GM12878 (cell line): ENCODE data around the gene SCTR. TPM values are rescaled to one million over a fixed set of nuclear protein-coding genes. Genes with fewer than 3 reads are reported as not detected.

Experiments
- ATAC-seq: fragments of 200-7000 bp; cut with Tn5 transposase; 3 replicates; pipeline ENCODE4 v1.9.1; 2020; ENCODE audit warnings: mild to moderate bottlenecking, moderate library complexity
- BruUV-seq: library from RNA; stranded (reverse); fragments of 400-500 nt; replicated peaks from 2 replicates; lab custom pipeline; 2021; lab: Mats Ljungman, UMichigan
- CTCF ChIA-PET: fragments of 300-600 bp; sonication (Branson Sonifier 250); formaldehyde crosslinking; extraction: SDS; loops from one replicate; lab custom pipeline; 2021; ENCODE audit warnings: inconsistent platforms; lab: Yijun Ruan, JAX
- POLR2A ChIA-PET: fragments of 350-600 bp; formaldehyde crosslinking; extraction: SDS; loops from one replicate; lab custom pipeline; 2021; ENCODE audit warnings: inconsistent platforms; lab: Charles Lee
- RAD21 ChIA-PET: fragments of 300-600 bp; sonication (Branson Sonifier 250); formaldehyde crosslinking; loops from one replicate; lab custom pipeline; 2023; ENCODE audit warnings: antibody characterized with exemption; ENCODE audit not compliant: unreplicated experiment; lab: Charles Lee
- SMC1A ChIA-PET: fragments of 300-600 bp; sonication (Branson Sonifier 250); formaldehyde crosslinking; loops from one replicate; lab custom pipeline; 2023; ENCODE audit not compliant: unreplicated experiment, uncharacterized antibody; lab: Charles Lee
- DNase-seq: peaks from one replicate; pipeline ENCODE4 v3.0.0-alpha.2; 2011; ENCODE audit warnings: low read depth, low spot score
- FAIRE-seq: peaks from 3 replicates; lab custom pipeline; 2011; peaks lifted over from hg19 to GRCh38; lab: Jason Lieb, UNC
- H2AFZ ChIP-seq: 2 replicates; pipeline ENCODE4 v1.6.0; 2011; ENCODE audit warnings: low read depth, low read length, control low read depth; ENCODE audit not compliant: control insufficient read depth
- H3K27ac ChIP-seq: 2 replicates; pipeline ENCODE4 v1.5.1; 2011; ENCODE audit warnings: control low read depth; ENCODE audit not compliant: control insufficient read depth, insufficient read depth
- H3K27me3 ChIP-seq, 2 experiments: replicated peaks in 1 of 2; 2 replicates each; pipeline versions ENCODE4 v1.6.0 to v1.6.1; 2011; ENCODE audit warnings: low read length in 1 of 2; ENCODE audit not compliant: control insufficient read depth in 2 of 2, insufficient read depth in 2 of 2
- H3K36me3 ChIP-seq, 2 experiments: 2 replicates each; pipeline ENCODE4 v1.5.1; 2011; ENCODE audit warnings: low read length in 1 of 2; ENCODE audit not compliant: control insufficient read depth in 2 of 2, insufficient read depth in 2 of 2
- H3K4me1 ChIP-seq: 2 replicates; pipeline ENCODE4 v1.6.1; 2011; ENCODE audit warnings: mild to moderate bottlenecking, low read length, moderate library complexity, mixed read lengths; ENCODE audit not compliant: control insufficient read depth, insufficient read depth
- H3K4me2 ChIP-seq: 2 replicates; pipeline ENCODE4 v1.6.0; 2011; ENCODE audit warnings: control low read depth; ENCODE audit not compliant: control insufficient read depth, insufficient read depth
- H3K4me3 ChIP-seq: fragments of 200-600 bp; sonication (generic); 2 replicates; pipeline ENCODE4 v1.5.1; 2016
- H3K79me2 ChIP-seq: 2 replicates; pipeline ENCODE4 v1.6.0; 2011; ENCODE audit warnings: low read length; ENCODE audit not compliant: control insufficient read depth, insufficient read depth
- H3K9ac ChIP-seq: 2 replicates; pipeline ENCODE4 v1.8.0; 2011; ENCODE audit warnings: low read length, control low read depth, mixed read lengths; ENCODE audit not compliant: control insufficient read depth, insufficient read depth
- H3K9me3 ChIP-seq: replicated peaks from 3 replicates; pipeline ENCODE4 v1.5.1; 2011; ENCODE audit warnings: mild to moderate bottlenecking, low read length; ENCODE audit not compliant: control insufficient read depth, insufficient read depth
- H4K20me1 ChIP-seq: 2 replicates; pipeline ENCODE4 v1.6.0; 2011; ENCODE audit not compliant: control insufficient read depth, insufficient read depth
- CBFB ChIP-seq: IDR thresholded peaks from 2 replicates; pipeline ENCODE4 v1.6.1; 2016; ENCODE audit warnings: antibody characterized with exemption, low read depth
- CREM ChIP-seq: IDR thresholded peaks from 2 replicates; pipeline ENCODE4 v1.6.1; 2014; ENCODE audit warnings: antibody characterized with exemption, low read depth
- GABPA ChIP-seq: IDR thresholded peaks from 2 replicates; pipeline ENCODE4 v1.6.1; 2014; ENCODE audit warnings: antibody characterized with exemption, low read depth, mild to moderate bottlenecking, inconsistent platforms
- IRF4 ChIP-seq: IDR thresholded peaks from 2 replicates; pipeline ENCODE4 v1.6.1; 2011; ENCODE audit warnings: low read depth, low read length
- NFXL1 ChIP-seq: fragments of 450-650 bp; IDR thresholded peaks from 2 replicates; pipeline ENCODE4 v1.6.1; 2017; ENCODE audit warnings: antibody characterized with exemption, mild to moderate bottlenecking, borderline replicate concordance
- NR2C1 ChIP-seq: fragments of 450-650 bp; IDR thresholded peaks from 2 replicates; pipeline ENCODE4 v1.6.1; 2017; ENCODE audit warnings: antibody characterized with exemption, mild to moderate bottlenecking, moderate library complexity
- PAX5 ChIP-seq: IDR thresholded peaks from 2 replicates; pipeline ENCODE4 v1.6.1; 2011; ENCODE audit warnings: low read depth, low read length, borderline replicate concordance
- RELA ChIP-seq: fragments of 450-650 bp; IDR thresholded peaks from 2 replicates; pipeline ENCODE4 v1.8.0; 2014; ENCODE audit warnings: borderline replicate concordance; ENCODE audit not compliant: partially characterized antibody
- YBX1 ChIP-seq: fragments of 450-650 bp; IDR thresholded peaks from 2 replicates; pipeline ENCODE4 v1.6.1; 2016; ENCODE audit warnings: antibody characterized with exemption
- ZNF207 ChIP-seq: fragments of 450-650 bp; IDR thresholded peaks from 2 replicates; pipeline ENCODE4 v1.6.1; 2014; ENCODE audit warnings: antibody characterized with exemption, mild to moderate bottlenecking, borderline replicate concordance
- ZNF687 ChIP-seq: fragments of 450-650 bp; IDR thresholded peaks from 2 replicates; pipeline ENCODE4 v1.6.1; 2017; ENCODE audit warnings: mild to moderate bottlenecking, moderate library complexity
- WGBS: methylation state at CpG from one replicate; pipeline ENCODE4 v1.1.6; 2016; ENCODE audit warnings: low lambda C conversion rate; ENCODE audit not compliant: insufficient replicate concordance, insufficient coverage; ENCODE audit errors: missing lambda C conversion rate; 5-methylcytosine and 5-hydroxymethylcytosine counted together
- in situ Hi-C: fragments of 300-500 bp; cut with MboI; formaldehyde crosslinking; loops from 9 replicates; pipeline ENCODE4 v1.14.3; 2018; ENCODE audit warnings: mixed read lengths
- intact Hi-C: fragments of 100-400 bp; cut with micrococcal nuclease; formaldehyde crosslinking; loops from one replicate; pipeline ENCODE4 v1.14.2; 2022; ENCODE audit not compliant: unreplicated experiment
- polyA plus RNA-seq, 11 experiments: library from polyadenylated mRNA; depleted of rRNA in 4 of 11; unstranded in 6 of 11; stranded (reverse) in 5 of 11; fragments of >200 nt; fragmentation: Nextera tagmentation in 4 of 11; fragmentation: Illumina TruSeq in 1 of 11; extraction: Ambion mirVana in 4 of 11; extraction: Trizol in 1 of 11; gene quantifications; 1 replicate in 1 of 11; 2 replicates in 10 of 11; pipeline versions ENCODE4 v1.2.1 to v1.2.3, GENCODE V29; 2011 to 2016; ENCODE audit warnings: inconsistent platforms in 2 of 11, missing spikeins in 2 of 11, low read depth in 1 of 11
- total RNA-seq, 4 experiments: library from RNA; depleted of rRNA in 3 of 4; stranded (reverse); fragments of >200 nt in 3 of 4; fragmentation: Illumina TruSeq in 1 of 4; extraction: Trizol in 1 of 4; gene quantifications; 2 replicates each; pipeline versions ENCODE4 v1.2.1 to v1.2.3, GENCODE V29; 2013 to 2021
- TF ChIP-seq, protein P1 (sequence below): fragments of 450-650 bp; IDR thresholded peaks from 2 replicates; pipeline ENCODE4 v1.6.1; 2017; ENCODE audit warnings: mild to moderate bottlenecking, low read depth, inconsistent platforms; ENCODE audit not compliant: poor library complexity, severe bottlenecking
- TF ChIP-seq, protein P2 (sequence below): IDR thresholded peaks from 2 replicates; pipeline ENCODE4 v1.6.1; 2012; ENCODE audit warnings: low read depth, low read length, improper control_type of control experiment
- TF ChIP-seq, protein P3 (sequence below): IDR thresholded peaks from 2 replicates; pipeline ENCODE4 v1.6.1; 2012; ENCODE audit warnings: mild to moderate bottlenecking, low read depth, low read length

SCTR gene
- total and polyA plus RNA-seq, 10 of the 15 experiments (the other 5 are each of a cell fraction or from before 2014, with no cell fraction given) = 0.26 TPM; not detected in 9

DNA sequence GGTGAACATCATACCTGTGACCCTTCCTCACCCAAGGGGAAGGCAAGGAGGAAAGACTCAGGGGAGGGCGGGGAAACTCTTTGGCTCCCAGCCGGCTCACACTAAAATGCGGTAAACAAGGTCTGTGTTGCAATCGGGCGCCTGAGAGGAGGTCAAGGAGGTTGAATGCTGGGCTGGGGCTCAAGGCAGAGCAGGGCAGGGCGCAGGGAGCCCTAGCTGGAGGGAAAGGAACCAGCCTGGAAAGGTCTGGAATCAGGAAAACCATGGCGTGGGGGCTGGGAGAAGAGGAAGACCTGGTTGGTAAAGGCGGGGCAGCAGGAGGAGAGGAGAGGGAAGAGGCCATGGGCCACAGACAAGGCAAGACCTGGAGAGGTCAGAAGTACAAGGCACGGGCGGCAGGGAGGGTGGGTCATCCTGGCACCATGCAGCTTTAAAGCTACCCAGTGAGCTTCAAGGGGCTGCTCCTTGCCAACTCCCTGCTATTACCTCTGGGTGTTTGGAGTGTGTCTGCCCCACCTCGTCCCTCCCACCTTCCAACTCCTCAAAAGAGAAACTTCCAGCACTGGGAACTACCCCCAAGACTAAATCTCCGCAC, 97.4 kb downstream of the SCTR start (continued):
- TF ChIP-seq, protein P1, sequence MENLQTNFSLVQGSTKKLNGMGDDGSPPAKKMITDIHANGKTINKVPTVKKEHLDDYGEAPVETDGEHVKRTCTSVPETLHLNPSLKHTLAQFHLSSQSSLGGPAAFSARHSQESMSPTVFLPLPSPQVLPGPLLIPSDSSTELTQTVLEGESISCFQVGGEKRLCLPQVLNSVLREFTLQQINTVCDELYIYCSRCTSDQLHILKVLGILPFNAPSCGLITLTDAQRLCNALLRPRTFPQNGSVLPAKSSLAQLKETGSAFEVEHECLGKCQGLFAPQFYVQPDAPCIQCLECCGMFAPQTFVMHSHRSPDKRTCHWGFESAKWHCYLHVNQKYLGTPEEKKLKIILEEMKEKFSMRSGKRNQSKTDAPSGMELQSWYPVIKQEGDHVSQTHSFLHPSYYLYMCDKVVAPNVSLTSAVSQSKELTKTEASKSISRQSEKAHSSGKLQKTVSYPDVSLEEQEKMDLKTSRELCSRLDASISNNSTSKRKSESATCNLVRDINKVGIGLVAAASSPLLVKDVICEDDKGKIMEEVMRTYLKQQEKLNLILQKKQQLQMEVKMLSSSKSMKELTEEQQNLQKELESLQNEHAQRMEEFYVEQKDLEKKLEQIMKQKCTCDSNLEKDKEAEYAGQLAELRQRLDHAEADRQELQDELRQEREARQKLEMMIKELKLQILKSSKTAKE = no peak
- TF ChIP-seq, protein P2, sequence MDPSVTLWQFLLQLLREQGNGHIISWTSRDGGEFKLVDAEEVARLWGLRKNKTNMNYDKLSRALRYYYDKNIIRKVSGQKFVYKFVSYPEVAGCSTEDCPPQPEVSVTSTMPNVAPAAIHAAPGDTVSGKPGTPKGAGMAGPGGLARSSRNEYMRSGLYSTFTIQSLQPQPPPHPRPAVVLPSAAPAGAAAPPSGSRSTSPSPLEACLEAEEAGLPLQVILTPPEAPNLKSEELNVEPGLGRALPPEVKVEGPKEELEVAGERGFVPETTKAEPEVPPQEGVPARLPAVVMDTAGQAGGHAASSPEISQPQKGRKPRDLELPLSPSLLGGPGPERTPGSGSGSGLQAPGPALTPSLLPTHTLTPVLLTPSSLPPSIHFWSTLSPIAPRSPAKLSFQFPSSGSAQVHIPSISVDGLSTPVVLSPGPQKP = no peak
- TF ChIP-seq YBX1 = no peak
- TF ChIP-seq NR2C1 = no peak
- no peak for TF ChIP-seq NFXL1
- no peak for TF ChIP-seq ZNF207
- no peak for TF ChIP-seq CBFB
- no peak for TF ChIP-seq IRF4
- TF ChIP-seq CREM = no peak

GRCh38 chr2:119426396-119426675, 97.9 kb downstream of the SCTR start:
- in situ Hi-C loops (no loop called here), intact Hi-C loops (no loop called here)
- POLR2A ChIA-PET = no interaction called here
- Histone ChIP-seq H2AFZ (no peak overlapping the region), H3K4me3 (no peak overlapping the region), H3K9me3 (no peaks in the 10 kb centered on the region; the same call in 2 of the 3 replicates), H3K79me2 (no peaks in the 10 kb centered on the region), H3K36me3 (no peaks in the 10 kb centered on the region), H3K4me1 (peaks cover 17% of the 10 kb centered on the region; the same call in 1 of the 2 replicates), H3K27me3 (no peaks in the 10 kb centered on the region; a peak in 1 of 4 replicates), H3K27ac (no peak overlapping the region), H4K20me1 (no peaks in the 10 kb centered on the region), H3K4me2 (no peak overlapping the region), H3K9ac (no peak overlapping the region)
- SMC1A ChIA-PET = no interaction called here
- no TSS peak for BruUV-seq
- RAD21 ChIA-PET = no interaction called here
- ATAC-seq (no peak), DNase-seq (no peak), FAIRE-seq (no peak)
- CTCF ChIA-PET = no interaction called here
- 0% methylated on average over 5 of the region's 5 CpGs for WGBS
- TF ChIP-seq, protein P3, sequence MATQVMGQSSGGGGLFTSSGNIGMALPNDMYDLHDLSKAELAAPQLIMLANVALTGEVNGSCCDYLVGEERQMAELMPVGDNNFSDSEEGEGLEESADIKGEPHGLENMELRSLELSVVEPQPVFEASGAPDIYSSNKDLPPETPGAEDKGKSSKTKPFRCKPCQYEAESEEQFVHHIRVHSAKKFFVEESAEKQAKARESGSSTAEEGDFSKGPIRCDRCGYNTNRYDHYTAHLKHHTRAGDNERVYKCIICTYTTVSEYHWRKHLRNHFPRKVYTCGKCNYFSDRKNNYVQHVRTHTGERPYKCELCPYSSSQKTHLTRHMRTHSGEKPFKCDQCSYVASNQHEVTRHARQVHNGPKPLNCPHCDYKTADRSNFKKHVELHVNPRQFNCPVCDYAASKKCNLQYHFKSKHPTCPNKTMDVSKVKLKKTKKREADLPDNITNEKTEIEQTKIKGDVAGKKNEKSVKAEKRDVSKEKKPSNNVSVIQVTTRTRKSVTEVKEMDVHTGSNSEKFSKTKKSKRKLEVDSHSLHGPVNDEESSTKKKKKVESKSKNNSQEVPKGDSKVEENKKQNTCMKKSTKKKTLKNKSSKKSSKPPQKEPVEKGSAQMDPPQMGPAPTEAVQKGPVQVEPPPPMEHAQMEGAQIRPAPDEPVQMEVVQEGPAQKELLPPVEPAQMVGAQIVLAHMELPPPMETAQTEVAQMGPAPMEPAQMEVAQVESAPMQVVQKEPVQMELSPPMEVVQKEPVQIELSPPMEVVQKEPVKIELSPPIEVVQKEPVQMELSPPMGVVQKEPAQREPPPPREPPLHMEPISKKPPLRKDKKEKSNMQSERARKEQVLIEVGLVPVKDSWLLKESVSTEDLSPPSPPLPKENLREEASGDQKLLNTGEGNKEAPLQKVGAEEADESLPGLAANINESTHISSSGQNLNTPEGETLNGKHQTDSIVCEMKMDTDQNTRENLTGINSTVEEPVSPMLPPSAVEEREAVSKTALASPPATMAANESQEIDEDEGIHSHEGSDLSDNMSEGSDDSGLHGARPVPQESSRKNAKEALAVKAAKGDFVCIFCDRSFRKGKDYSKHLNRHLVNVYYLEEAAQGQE = no peak
- TF ChIP-seq RELA = no peak
- TF ChIP-seq PAX5 = no peak
- TF ChIP-seq ZNF687 = no peak
- no peak for TF ChIP-seq GABPA
